Measurements from ENCODE around the gene GABRB1.

Gene GABRB1

GRCh38 chr4:47013373-47013772, 18.0 kb upstream of the GABRB1 start:
- H3K36me3 ChIP-seq (replicated peaks; ENCODE audit: low read depth, low read length): peaks cover 4% of the 10 kb centered on the region
- H2AFZ ChIP-seq (ENCODE audit: low read depth, low read length): no peak overlapping the region
- H3K4me2 ChIP-seq (ENCODE audit: low read length): no peak overlapping the region
- H3K27ac ChIP-seq (ENCODE audit: low read length): no peak overlapping the region
- H3K4me3 ChIP-seq (ENCODE audit: low read length): no peak overlapping the region
- no peaks in the 10 kb centered on the region for H3K27me3 ChIP-seq (ENCODE audit: low read depth, low read length)
- H3K79me2 ChIP-seq (ENCODE audit: low read length): no peaks in the 10 kb centered on the region
- H4K20me1 ChIP-seq (ENCODE audit: insufficient read depth, low read length): no peaks in the 10 kb centered on the region
- no peaks in the 10 kb centered on the region for H3K9me3 ChIP-seq (ENCODE audit: insufficient read depth, low read length)
- H3K9ac ChIP-seq (ENCODE audit: low read length): no peak overlapping the region
- TF ChIP-seq CTCF (IDR thresholded peaks at IDR 0.05; ENCODE audit: low read depth, low read length) (no peak), EZH2phosphoT487 (IDR thresholded peaks at IDR 0.05; ENCODE audit: low read depth) (no peak)
- peaks cover 28% of the 10 kb centered on the region for H3K4me1 ChIP-seq (ENCODE audit: low read length)

GRCh38 chr4:47017081-47017480, 14.3 kb upstream of the GABRB1 start:
- no peak overlapping the region for H3K4me2 ChIP-seq (ENCODE audit: low read length)

GRCh38 chr4:47017494-47017893, 13.9 kb upstream of the GABRB1 start:
- no peaks in the 10 kb centered on the region for H4K20me1 ChIP-seq (ENCODE audit: insufficient read depth, low read length)
- no peaks in the 10 kb centered on the region for H3K27me3 ChIP-seq (ENCODE audit: low read depth, low read length)
- TF ChIP-seq CTCF (IDR thresholded peaks at IDR 0.05; ENCODE audit: low read depth, low read length) (no peak), EZH2phosphoT487 (IDR thresholded peaks at IDR 0.05; ENCODE audit: low read depth) (no peak)
- H2AFZ ChIP-seq (ENCODE audit: low read depth, low read length): no peak overlapping the region
- H3K36me3 ChIP-seq (replicated peaks; ENCODE audit: low read depth, low read length): no peaks in the 10 kb centered on the region
- no peak overlapping the region for H3K9ac ChIP-seq (ENCODE audit: low read length)
- H3K4me3 ChIP-seq (ENCODE audit: low read length): no peak overlapping the region
- H3K79me2 ChIP-seq (ENCODE audit: low read length): no peaks in the 10 kb centered on the region
- H3K9me3 ChIP-seq (ENCODE audit: insufficient read depth, low read length): no peaks in the 10 kb centered on the region
- H3K4me1 ChIP-seq (ENCODE audit: low read length): peaks cover 13% of the 10 kb centered on the region
- no peak overlapping the region for H3K27ac ChIP-seq (ENCODE audit: low read length)
- 0 out of 2 replicates have a peak overlapping the region, but pooled peaks have one; percentile 0 for H3K4me2 ChIP-seq (ENCODE audit: low read length)

More at GRCh38 chr4:47017081-47017480, 14.3 kb upstream of the GABRB1 start:
- Histone ChIP-seq H3K4me3 (ENCODE audit: low read length) (no peak overlapping the region), H3K4me1 (ENCODE audit: low read length) (peaks cover 13% of the 10 kb centered on the region), H3K36me3 (replicated peaks; ENCODE audit: low read depth, low read length) (no peaks in the 10 kb centered on the region), H3K79me2 (ENCODE audit: low read length) (no peaks in the 10 kb centered on the region), H4K20me1 (ENCODE audit: insufficient read depth, low read length) (no peaks in the 10 kb centered on the region), H3K27me3 (ENCODE audit: low read depth, low read length) (no peaks in the 10 kb centered on the region), H2AFZ (ENCODE audit: low read depth, low read length) (no peak overlapping the region), H3K9ac (ENCODE audit: low read length) (no peak overlapping the region), H3K27ac (ENCODE audit: low read length) (no peak overlapping the region), H3K9me3 (ENCODE audit: insufficient read depth, low read length) (no peaks in the 10 kb centered on the region)
- no peak for TF ChIP-seq CTCF (IDR thresholded peaks at IDR 0.05; ENCODE audit: low read depth, low read length)
- no peak for TF ChIP-seq EZH2phosphoT487 (IDR thresholded peaks at IDR 0.05; ENCODE audit: low read depth)

- no peak overlapping the region for H3K27ac ChIP-seq (ENCODE audit: low read length)
- H3K4me3 ChIP-seq (ENCODE audit: low read length): no peak overlapping the region
- no peaks in the 10 kb centered on the region for H3K36me3 ChIP-seq (replicated peaks; ENCODE audit: low read depth, low read length)
- H3K4me2 ChIP-seq (ENCODE audit: low read length): no peak overlapping the region
- TF ChIP-seq CTCF (IDR thresholded peaks at IDR 0.05; ENCODE audit: low read depth, low read length): no peak
- TF ChIP-seq EZH2phosphoT487 (IDR thresholded peaks at IDR 0.05; ENCODE audit: low read depth): no peak
- H2AFZ ChIP-seq (ENCODE audit: low read depth, low read length): no peak overlapping the region
- no peaks in the 10 kb centered on the region for H3K4me1 ChIP-seq (ENCODE audit: low read length)
- no peaks in the 10 kb centered on the region for H3K9me3 ChIP-seq (ENCODE audit: insufficient read depth, low read length)
- no peaks in the 10 kb centered on the region for H4K20me1 ChIP-seq (ENCODE audit: insufficient read depth, low read length)
- no peaks in the 10 kb centered on the region for H3K27me3 ChIP-seq (ENCODE audit: low read depth, low read length)
- no peaks in the 10 kb centered on the region for H3K79me2 ChIP-seq (ENCODE audit: low read length)
- no peak overlapping the region for H3K9ac ChIP-seq (ENCODE audit: low read length)
Measured at GRCh38 chr4:47031751-47032404, 511 bp downstream of the GABRB1 start.
